ENCODE data around the gene MZF1. TPM values are rescaled to one million over a fixed set of nuclear protein-coding genes. Genes with fewer than 3 reads are reported as not detected.

Gene MZF1
- total and polyA plus RNA-seq, 4 donors = 10.3 to 51.7 (median 32.1) TPM

DNA sequence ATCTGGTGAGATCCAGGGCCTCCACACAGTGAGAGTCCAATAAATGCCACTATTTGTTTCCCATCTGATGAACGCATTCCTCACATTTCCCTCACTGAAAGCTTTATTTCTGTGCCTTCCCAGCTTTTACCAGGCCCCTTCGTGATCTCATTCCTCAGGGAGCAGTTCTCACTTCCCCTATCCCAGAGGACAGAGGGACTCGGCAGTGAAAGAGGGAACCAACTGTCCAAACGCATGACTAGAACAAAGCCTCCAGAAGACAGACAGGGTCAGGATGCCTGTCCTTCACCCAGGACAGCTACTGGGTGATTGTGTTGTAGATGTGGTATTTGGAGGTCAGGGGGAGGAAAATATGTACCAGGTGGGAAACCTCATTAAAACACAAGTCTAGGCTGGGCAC is 51.5 kb downstream of the MZF1 start:
- peaks cover 13% of the 10 kb centered on the region for H3K36me3 ChIP-seq (ENCODE audit: control insufficient read depth, insufficient read depth, low read length)
- no peak overlapping the region for H3K4me3 ChIP-seq (ENCODE audit: low read depth, low read length)
- H3K9me3 ChIP-seq (ENCODE audit: control insufficient read depth, insufficient read depth, low read length) = no peaks in the 10 kb centered on the region
- peak overlapping the region; percentile 78 for H3K27ac ChIP-seq (ENCODE audit: low read depth, low read length)
- DNase-seq (ENCODE audit: low read depth in 4 of 6, low spot score in 6 of 6) = no peak
- WGBS (ENCODE audit: insufficient coverage) = 81% methylated on average over 3 of the region's 4 CpGs
- H3K27me3 ChIP-seq (ENCODE audit: control insufficient read depth, insufficient read depth, low read length) = no peaks in the 10 kb centered on the region
- peaks cover 29% of the 10 kb centered on the region for H3K4me1 ChIP-seq (ENCODE audit: control insufficient read depth, insufficient read depth, low read length)

DNA sequence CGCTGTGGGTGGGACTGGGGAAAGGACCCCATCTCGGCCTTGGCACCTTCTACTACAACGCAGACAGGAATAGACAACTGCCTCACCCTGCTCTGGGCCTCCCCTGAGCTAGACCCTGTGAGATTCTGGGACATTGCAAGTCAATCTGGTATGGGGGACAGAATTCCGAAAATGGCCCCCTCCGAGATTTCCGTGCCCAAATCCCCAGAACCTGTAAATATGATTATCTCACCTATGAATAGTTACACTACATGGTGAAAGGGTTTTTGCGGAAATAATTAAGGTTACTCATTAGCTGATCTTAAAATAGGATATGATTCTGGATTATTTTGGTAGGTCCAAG is 52.9 kb downstream of the MZF1 start:
- Histone ChIP-seq H3K9me3 (ENCODE audit: control insufficient read depth, insufficient read depth, low read length) (no peaks in the 10 kb centered on the region), H3K4me1 (ENCODE audit: control insufficient read depth, insufficient read depth, low read length) (peaks cover 36% of the 10 kb centered on the region), H3K27ac (ENCODE audit: low read depth, low read length) (peak overlapping the region; percentile 96), H3K36me3 (ENCODE audit: control insufficient read depth, insufficient read depth, low read length) (peaks cover 28% of the 10 kb centered on the region), H3K27me3 (ENCODE audit: control insufficient read depth, insufficient read depth, low read length) (no peaks in the 10 kb centered on the region), H3K4me3 (ENCODE audit: low read depth, low read length) (peak overlapping the region; percentile 67)
- no peak for DNase-seq (ENCODE audit: low read depth in 4 of 6, low spot score in 6 of 6)
- WGBS (ENCODE audit: insufficient coverage) = no CpG with 5 or more reads among the region's 7 CpGs

DNA sequence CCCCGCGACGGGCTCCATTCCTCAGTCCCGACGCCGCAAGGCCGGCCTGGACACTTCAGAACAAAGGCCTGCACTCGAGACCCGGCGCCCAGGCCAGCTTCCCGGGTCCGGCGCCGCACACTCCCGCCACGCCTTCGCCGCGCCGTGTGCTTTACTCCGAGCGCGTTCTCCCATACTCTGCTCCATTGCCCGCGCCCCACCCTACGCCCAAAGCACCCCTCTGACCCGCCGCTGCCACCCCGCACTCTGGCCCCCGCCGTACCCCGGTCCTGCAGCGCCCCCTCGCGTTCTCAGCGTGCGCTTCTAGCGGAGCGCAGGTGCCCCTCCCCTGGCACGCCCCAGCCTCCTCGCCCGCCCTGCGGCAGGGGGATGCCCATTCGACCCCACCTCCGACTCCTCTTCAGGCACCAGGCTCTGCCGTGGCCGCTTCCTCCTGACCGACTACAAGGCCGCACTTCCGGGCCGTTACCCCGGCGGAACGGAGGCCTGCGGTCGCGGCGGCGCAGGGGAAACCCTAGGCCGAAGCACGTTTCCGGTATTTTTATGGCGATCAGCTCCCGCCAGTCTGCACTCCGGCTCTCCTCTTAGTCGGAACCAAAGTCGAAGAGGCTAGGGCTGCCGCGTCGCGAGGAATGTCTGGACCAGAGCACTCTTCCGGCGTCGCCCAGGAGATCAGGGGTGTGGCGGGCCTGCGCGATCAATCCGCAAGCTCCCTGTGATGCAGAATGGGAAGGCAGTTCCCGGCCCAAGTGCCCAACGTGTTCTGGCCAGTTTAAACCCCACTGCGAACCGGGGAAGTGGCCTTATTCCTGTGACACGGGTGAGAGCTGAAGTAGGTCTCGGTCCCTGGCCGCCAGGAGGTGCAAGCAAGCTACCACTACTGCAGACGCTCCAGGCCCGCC is 53.5 kb downstream of the MZF1 start, which contains the start of gene ZBTB45:
ZBTB45 (minus strand) TSS at position 456 of the 902 bp plus-strand sequence. CDS start 2,137 bp downstream, outside the sequence.
- Histone ChIP-seq H3K27ac (ENCODE audit: low read depth, low read length) (peak within 1 kb of the TSS; percentile 96), H3K4me3 (ENCODE audit: low read depth, low read length) (peak within 1 kb of the TSS; percentile 67), H3K9me3 (ENCODE audit: control insufficient read depth, insufficient read depth, low read length) (no peaks in the 10 kb centered on the region), H3K27me3 (ENCODE audit: control insufficient read depth, insufficient read depth, low read length) (no peaks in the 10 kb centered on the region), H3K4me1 (ENCODE audit: control insufficient read depth, insufficient read depth, low read length) (peaks cover 39% of the 10 kb centered on the region), H3K36me3 (ENCODE audit: control insufficient read depth, insufficient read depth, low read length) (peaks cover 33% of the 10 kb centered on the region)
- WGBS (ENCODE audit: insufficient coverage) = under 1% methylated on average over 85 of the region's 87 CpGs
- DNase-seq (ENCODE audit: low read depth in 4 of 6, low spot score in 6 of 6) = peak; percentile 86 to 99 (median 90)

DNA sequence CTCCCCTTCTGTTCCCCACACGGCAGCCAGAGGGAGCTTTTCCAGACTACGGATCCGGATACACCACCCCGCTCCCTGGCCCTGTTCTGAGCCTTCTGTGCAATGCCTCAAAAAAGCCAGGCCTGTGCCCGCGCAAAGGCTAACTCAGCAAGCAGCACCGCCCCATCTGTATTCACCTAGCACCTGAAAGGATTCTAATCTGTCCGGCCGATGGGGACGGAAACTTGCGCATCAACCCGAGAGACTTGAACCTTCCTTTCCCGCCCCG is 54.1 kb downstream of the MZF1 start:
- Histone ChIP-seq H3K4me3 (ENCODE audit: low read depth, low read length) (peak overlapping the region; percentile 67), H3K36me3 (ENCODE audit: control insufficient read depth, insufficient read depth, low read length) (peaks cover 35% of the 10 kb centered on the region), H3K9me3 (ENCODE audit: control insufficient read depth, insufficient read depth, low read length) (no peaks in the 10 kb centered on the region), H3K27ac (ENCODE audit: low read depth, low read length) (peak overlapping the region; percentile 96), H3K27me3 (ENCODE audit: control insufficient read depth, insufficient read depth, low read length) (no peaks in the 10 kb centered on the region), H3K4me1 (ENCODE audit: control insufficient read depth, insufficient read depth, low read length) (peaks cover 43% of the 10 kb centered on the region)
- DNase-seq (ENCODE audit: low read depth in 4 of 6, low spot score in 6 of 6) = peak in 4 of 6 donors; percentile 27 to 89 (median 65)
- under 1% methylated on average over 14 of the region's 14 CpGs for WGBS (ENCODE audit: insufficient coverage)

DNA sequence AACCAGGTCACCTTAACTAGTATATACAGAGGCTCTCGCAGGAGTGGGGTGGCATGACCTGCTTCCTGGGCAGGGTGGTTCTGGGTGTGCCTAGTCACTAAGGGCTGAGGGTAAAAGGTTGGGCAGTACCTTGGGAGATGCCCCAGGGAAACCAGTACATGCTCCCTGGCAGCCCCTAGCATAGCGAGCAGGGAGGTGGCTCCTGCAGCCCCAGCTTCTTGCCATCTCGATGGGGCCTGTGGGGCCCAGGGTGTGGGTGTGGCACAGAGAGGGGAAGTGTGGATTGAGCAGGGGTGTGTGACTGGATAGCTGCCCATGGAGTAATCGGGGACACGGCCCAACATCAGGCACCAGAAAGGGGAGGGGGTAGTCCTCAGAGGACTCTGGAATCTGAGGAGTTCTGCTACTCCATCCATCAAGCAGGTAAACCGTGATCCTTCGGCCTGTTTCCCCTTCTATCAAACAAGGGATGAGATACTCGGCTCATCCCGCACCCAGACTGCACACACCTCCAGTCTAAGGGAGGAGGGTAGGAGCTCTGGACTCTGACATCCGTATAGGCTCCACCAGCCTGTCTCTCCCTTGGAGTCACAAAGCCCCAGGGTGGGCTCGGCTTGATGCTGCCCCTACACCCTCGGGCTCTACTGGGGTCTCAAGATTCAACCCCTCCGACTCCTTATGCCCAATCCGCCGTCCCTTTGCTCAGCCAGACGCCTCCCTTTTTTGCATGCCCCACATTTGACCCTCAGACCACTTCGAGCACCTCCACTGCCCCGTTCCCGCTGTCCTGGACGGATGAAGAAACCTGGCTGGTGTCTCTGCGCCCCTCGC is 54.7 kb downstream of the MZF1 start:
- Histone ChIP-seq H3K4me3 (ENCODE audit: low read depth, low read length) (peak overlapping the region; percentile 67), H3K36me3 (ENCODE audit: control insufficient read depth, insufficient read depth, low read length) (peaks cover 39% of the 10 kb centered on the region), H3K27ac (ENCODE audit: low read depth, low read length) (peak overlapping the region; percentile 96), H3K9me3 (ENCODE audit: control insufficient read depth, insufficient read depth, low read length) (no peaks in the 10 kb centered on the region), H3K27me3 (ENCODE audit: control insufficient read depth, insufficient read depth, low read length) (no peaks in the 10 kb centered on the region), H3K4me1 (ENCODE audit: control insufficient read depth, insufficient read depth, low read length) (peaks cover 47% of the 10 kb centered on the region)
- DNase-seq (ENCODE audit: low read depth in 4 of 6, low spot score in 6 of 6) = no peak
- 14% methylated on average over 16 of the region's 22 CpGs for WGBS (ENCODE audit: insufficient coverage)

DNA sequence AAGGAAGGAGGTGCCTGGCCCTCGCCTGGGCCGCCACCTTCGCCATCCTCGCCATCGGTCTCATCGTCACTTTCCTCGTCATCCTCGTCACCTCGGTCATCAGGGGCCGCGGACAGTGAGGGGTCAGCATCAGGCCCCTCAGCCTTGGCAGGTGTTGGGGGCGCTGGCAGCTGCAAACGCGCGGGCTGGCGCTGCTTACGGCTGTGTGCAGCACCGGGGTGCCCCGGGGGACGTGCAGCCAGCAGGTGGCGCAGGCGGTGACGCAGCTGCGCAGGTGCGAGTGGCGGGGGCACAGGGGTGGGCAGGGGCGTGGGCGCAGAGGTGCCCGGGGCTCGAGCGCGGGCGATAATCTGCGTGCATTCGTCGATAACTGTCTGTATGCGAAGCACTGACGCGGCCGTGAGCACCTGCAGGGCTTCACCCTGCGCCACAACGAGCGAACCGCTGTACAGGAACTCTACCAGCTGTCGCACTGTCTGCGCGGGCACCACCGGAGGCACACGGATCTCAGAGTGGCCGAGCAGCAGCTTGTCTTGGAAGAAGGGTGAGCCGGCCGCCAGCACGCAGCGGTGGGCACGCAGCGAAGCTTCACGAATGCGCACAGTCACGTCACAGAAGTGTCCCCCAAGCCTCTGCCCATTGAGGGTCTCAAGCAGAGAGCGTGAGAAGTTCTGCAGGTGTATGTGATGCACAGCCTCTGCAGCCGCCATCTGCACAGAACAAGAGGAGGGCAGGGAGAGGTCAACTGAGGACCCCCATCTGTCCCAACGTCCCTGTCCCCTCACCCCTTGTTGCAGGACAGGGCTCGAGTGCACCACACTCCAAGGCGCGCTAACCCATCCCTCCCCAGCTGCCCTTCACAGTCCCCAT is 55.9 kb downstream of the MZF1 start:
- Histone ChIP-seq H3K4me1 (ENCODE audit: control insufficient read depth, insufficient read depth, low read length) (peaks cover 47% of the 10 kb centered on the region), H3K36me3 (ENCODE audit: control insufficient read depth, insufficient read depth, low read length) (peaks cover 52% of the 10 kb centered on the region), H3K4me3 (ENCODE audit: low read depth, low read length) (no peak overlapping the region), H3K27me3 (ENCODE audit: control insufficient read depth, insufficient read depth, low read length) (no peaks in the 10 kb centered on the region), H3K27ac (ENCODE audit: low read depth, low read length) (no peak overlapping the region), H3K9me3 (ENCODE audit: control insufficient read depth, insufficient read depth, low read length) (no peaks in the 10 kb centered on the region)
- 94% methylated on average over 65 of the region's 65 CpGs for WGBS (ENCODE audit: insufficient coverage)
- DNase-seq (ENCODE audit: low read depth in 4 of 6, low spot score in 6 of 6) = no peak

DNA sequence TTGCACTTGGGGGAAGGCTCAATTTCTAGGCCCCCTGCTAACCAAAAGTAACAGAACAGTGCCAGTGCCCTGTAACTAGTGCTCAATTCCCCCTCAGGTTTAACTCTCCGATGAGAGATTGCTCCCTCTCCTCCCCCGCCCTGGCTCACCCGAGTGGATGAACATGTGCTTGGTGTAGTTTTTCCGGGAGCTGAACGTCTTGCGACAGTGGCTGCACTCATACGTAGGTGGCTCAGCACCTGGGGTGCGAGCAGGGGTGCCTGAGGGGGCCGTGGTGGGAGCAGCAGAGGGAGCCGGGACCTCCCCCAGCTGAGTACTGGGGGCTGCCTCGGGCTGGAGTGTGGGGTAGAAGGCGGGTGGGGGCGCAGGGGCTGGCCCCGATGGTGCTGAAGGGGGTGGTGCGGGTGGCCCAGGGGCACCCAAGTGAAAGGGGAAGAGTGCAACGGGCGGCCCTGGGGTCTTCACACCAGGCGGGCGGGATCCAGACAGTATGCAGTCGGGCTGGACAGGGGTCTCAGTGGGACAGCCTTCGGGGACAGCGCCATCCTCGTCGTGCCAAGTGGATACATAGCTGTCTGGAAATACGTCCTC is 56.8 kb downstream of the MZF1 start:
- no peaks in the 10 kb centered on the region for H3K9me3 ChIP-seq (ENCODE audit: control insufficient read depth, insufficient read depth, low read length)
- H3K4me3 ChIP-seq (ENCODE audit: low read depth, low read length) = no peak overlapping the region
- no peak for DNase-seq (ENCODE audit: low read depth in 4 of 6, low spot score in 6 of 6)
- 95% methylated on average over 24 of the region's 25 CpGs for WGBS (ENCODE audit: insufficient coverage)
- H3K27me3 ChIP-seq (ENCODE audit: control insufficient read depth, insufficient read depth, low read length) = no peaks in the 10 kb centered on the region
- H3K27ac ChIP-seq (ENCODE audit: low read depth, low read length) = no peak overlapping the region
- peaks cover 47% of the 10 kb centered on the region for H3K4me1 ChIP-seq (ENCODE audit: control insufficient read depth, insufficient read depth, low read length)
- H3K36me3 ChIP-seq (ENCODE audit: control insufficient read depth, insufficient read depth, low read length) = peaks cover 61% of the 10 kb centered on the region

DNA sequence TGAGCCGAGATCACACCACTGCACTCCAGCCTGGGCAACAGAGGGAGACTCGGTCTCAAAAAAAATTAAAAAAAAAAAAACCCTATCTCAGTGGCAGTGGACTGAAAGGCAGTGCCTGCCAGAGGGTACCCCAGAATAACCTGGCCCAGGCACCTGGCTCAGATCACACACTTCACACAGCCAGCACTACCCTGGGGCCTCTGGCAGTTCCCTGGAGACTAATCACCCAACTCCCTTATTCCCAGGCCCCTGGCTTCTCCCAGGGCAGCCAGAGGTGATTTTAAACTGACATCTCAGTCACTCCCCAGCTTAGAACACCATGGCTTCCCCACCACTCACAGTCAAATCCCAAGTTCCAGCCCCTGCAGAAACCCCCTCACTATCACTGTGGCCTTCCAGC is 57.9 kb downstream of the MZF1 start:
- 100% methylated on average over 1 of the region's 2 CpGs for WGBS (ENCODE audit: insufficient coverage)
- H3K27ac ChIP-seq (ENCODE audit: low read depth, low read length) = no peak overlapping the region

DNA sequence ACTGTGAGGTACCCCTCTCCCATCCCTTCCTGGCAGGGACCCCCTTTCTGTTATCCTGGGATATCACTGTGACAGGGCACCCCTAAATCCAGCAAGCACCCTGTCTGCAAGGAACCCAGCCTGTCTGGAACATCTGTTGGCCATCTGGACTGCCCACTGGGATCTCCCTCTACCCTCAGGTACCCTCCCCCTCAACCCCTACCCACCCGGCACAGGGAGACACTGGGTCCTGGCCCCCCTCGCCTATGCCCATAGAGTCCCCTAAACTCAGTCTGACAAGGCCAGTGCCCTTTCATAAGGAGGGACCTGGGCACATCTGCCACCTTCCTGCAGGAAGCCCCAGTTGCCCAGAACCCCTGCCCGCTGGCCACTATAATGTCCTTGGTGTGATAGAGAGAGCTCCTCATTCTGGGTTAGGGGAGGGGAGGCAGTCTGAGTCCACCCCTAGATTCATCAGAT is 58.5 kb downstream of the MZF1 start:
- Histone ChIP-seq H3K27ac (ENCODE audit: low read depth, low read length) (no peak overlapping the region), H3K36me3 (ENCODE audit: control insufficient read depth, insufficient read depth, low read length) (peaks cover 74% of the 10 kb centered on the region), H3K9me3 (ENCODE audit: control insufficient read depth, insufficient read depth, low read length) (no peaks in the 10 kb centered on the region), H3K4me1 (ENCODE audit: control insufficient read depth, insufficient read depth, low read length) (peaks cover 37% of the 10 kb centered on the region), H3K4me3 (ENCODE audit: low read depth, low read length) (peak overlapping the region; percentile 32), H3K27me3 (ENCODE audit: control insufficient read depth, insufficient read depth, low read length) (no peaks in the 10 kb centered on the region)
- WGBS (ENCODE audit: insufficient coverage) = 85% methylated on average over 3 of the region's 3 CpGs
- DNase-seq (ENCODE audit: low read depth in 4 of 6, low spot score in 6 of 6) = no peak

More for the DNA sequence above, 57.9 kb downstream of the MZF1 start:
- H3K36me3 ChIP-seq (ENCODE audit: control insufficient read depth, insufficient read depth, low read length) = peaks cover 70% of the 10 kb centered on the region
- H3K27me3 ChIP-seq (ENCODE audit: control insufficient read depth, insufficient read depth, low read length) = no peaks in the 10 kb centered on the region
- peaks cover 42% of the 10 kb centered on the region for H3K4me1 ChIP-seq (ENCODE audit: control insufficient read depth, insufficient read depth, low read length)
- H3K4me3 ChIP-seq (ENCODE audit: low read depth, low read length) = no peak overlapping the region
- no peaks in the 10 kb centered on the region for H3K9me3 ChIP-seq (ENCODE audit: control insufficient read depth, insufficient read depth, low read length)
- DNase-seq (ENCODE audit: low read depth in 4 of 6, low spot score in 6 of 6) = no peak
